Hepatocyte (in vitro differentiated cells): ENCODE results near the gene IL1RL2. TPM values are rescaled to one million over a fixed set of nuclear protein-coding genes. Genes with fewer than 3 reads are reported as not detected.

ENCODE experiments used
- DNase-seq: peaks from one replicate; pipeline ENCODE4 v3.0.0-alpha.2; 2016; ENCODE audit warnings: low spot score
- H2AFZ ChIP-seq: fragments of 200-600 bp; sonication (generic); 2 replicates; pipeline ENCODE4 v1.6.0; 2016; ENCODE audit warnings: antibody characterized with exemption, mild to moderate bottlenecking
- H3K27ac ChIP-seq: fragments of 200-600 bp; sonication (generic); 2 replicates; pipeline ENCODE4 v1.5.1; 2016; ENCODE audit warnings: mild to moderate bottlenecking
- H3K27me3 ChIP-seq: fragments of 200-600 bp; sonication (generic); 2 replicates; pipeline ENCODE4 v1.6.1; 2016
- H3K36me3 ChIP-seq: fragments of 200-600 bp; sonication (generic); replicated peaks from 2 replicates; pipeline ENCODE4 v1.5.1; 2016; ENCODE audit warnings: low read depth; ENCODE audit not compliant: insufficient read depth
- H3K4me1 ChIP-seq: fragments of 200-600 bp; sonication (generic); 2 replicates; pipeline ENCODE4 v1.5.1; 2016; ENCODE audit warnings: mild to moderate bottlenecking, moderate library complexity; ENCODE audit not compliant: insufficient read depth
- H3K4me2 ChIP-seq: fragments of 200-600 bp; sonication (generic); 2 replicates; pipeline ENCODE4 v1.6.0; 2016
- H3K4me3 ChIP-seq: fragments of 200-600 bp; sonication (generic); 2 replicates; pipeline ENCODE4 v1.5.1; 2016; ENCODE audit warnings: mild to moderate bottlenecking
- H3K79me2 ChIP-seq: fragments of 200-600 bp; sonication (generic); 2 replicates; pipeline ENCODE4 v1.6.0; 2017; ENCODE audit warnings: mild to moderate bottlenecking
- H3K9me2 ChIP-seq: fragments of 200-600 bp; sonication (generic); replicated peaks from 2 replicates; pipeline ENCODE4 v1.6.0; 2017; ENCODE audit warnings: mild to moderate bottlenecking; ENCODE audit not compliant: insufficient read depth
- H3K9me3 ChIP-seq: fragments of 200-600 bp; sonication (generic); 2 replicates; pipeline ENCODE4 v1.5.1; 2016; ENCODE audit warnings: low read depth, mild to moderate bottlenecking
- H4K20me1 ChIP-seq: fragments of 200-600 bp; sonication (generic); 2 replicates; pipeline ENCODE4 v1.6.0; 2016; ENCODE audit warnings: mild to moderate bottlenecking; ENCODE audit not compliant: insufficient read depth, poor library complexity, severe bottlenecking
- EZH2 ChIP-seq: fragments of 200-600 bp; sonication (generic); IDR thresholded peaks from 2 replicates; pipeline ENCODE4 v1.6.1; 2016; ENCODE audit warnings: antibody characterized with exemption, mild to moderate bottlenecking, borderline replicate concordance
- EZH2phosphoT487 ChIP-seq: fragments of 200-600 bp; sonication (generic); IDR thresholded peaks from one replicate; pipeline ENCODE4 v1.6.1; 2018; ENCODE audit warnings: antibody characterized with exemption, mild to moderate bottlenecking, low read depth, moderate library complexity; ENCODE audit not compliant: unreplicated experiment, severe bottlenecking
- WGBS: methylation state at CpG from one replicate; pipeline ENCODE4 v1.1.6; 2016; ENCODE audit warnings: low lambda C conversion rate; ENCODE audit errors: missing lambda C conversion rate; 5-methylcytosine and 5-hydroxymethylcytosine counted together
- polyA plus RNA-seq: library from polyadenylated mRNA; unstranded; fragments of >200 nt; fragmentation: Nextera tagmentation; extraction: Ambion mirVana; gene quantifications from 2 replicates; pipeline ENCODE4 v1.2.1, GENCODE V29; 2016
- total RNA-seq: library from RNA; depleted of rRNA; stranded (reverse); fragments of >200 nt; gene quantifications from 2 replicates; pipeline ENCODE4 v1.2.3, GENCODE V29; 2014
- TF ChIP-seq, protein P1 (sequence below): fragments of 200-600 bp; sonication (generic); IDR thresholded peaks from 2 replicates; pipeline ENCODE4 v1.5.1; 2016; ENCODE audit warnings: antibody characterized with exemption, mild to moderate bottlenecking; ENCODE audit not compliant: poor library complexity

IL1RL2 gene
- total and polyA plus RNA-seq, 2 experiments from 2014 or later = 1.3 TPM; not detected in 1

DNA sequence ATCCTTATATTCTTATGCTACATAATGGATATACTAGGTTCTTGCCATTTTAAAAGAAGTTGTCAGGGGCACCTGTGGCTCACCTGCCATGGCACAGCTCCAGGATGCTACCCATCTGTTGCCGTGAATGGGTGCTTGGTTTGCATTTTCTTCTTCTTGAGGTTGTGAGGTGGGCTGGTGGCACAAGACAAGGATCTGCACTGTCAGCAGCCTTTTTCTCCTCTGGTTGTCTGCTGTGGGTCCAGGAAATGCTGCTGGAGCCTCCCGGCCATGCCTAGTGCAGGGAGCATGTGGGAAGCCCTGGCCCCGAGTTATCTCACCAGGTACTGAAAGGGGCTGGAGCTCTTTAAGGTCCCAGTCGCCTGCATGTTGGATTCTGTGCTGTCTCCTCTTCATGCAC is 41.7 kb upstream of the IL1RL2 start:
- Histone ChIP-seq H3K36me3 (no peaks in the 10 kb centered on the region), H3K9me3 (peaks cover 4% of the 10 kb centered on the region), H3K27me3 (no peaks in the 10 kb centered on the region), H3K27ac (no peak overlapping the region), H4K20me1 (no peaks in the 10 kb centered on the region), H3K4me3 (no peak overlapping the region), H3K9me2 (no peaks in the 10 kb centered on the region), H3K4me1 (peaks cover 17% of the 10 kb centered on the region), H2AFZ (no peak overlapping the region), H3K79me2 (peaks cover 73% of the 10 kb centered on the region), H3K4me2 (peak overlapping the region; percentile 92)
- WGBS = 96% methylated on average over 4 of the region's 4 CpGs
- TF ChIP-seq, protein P1, sequence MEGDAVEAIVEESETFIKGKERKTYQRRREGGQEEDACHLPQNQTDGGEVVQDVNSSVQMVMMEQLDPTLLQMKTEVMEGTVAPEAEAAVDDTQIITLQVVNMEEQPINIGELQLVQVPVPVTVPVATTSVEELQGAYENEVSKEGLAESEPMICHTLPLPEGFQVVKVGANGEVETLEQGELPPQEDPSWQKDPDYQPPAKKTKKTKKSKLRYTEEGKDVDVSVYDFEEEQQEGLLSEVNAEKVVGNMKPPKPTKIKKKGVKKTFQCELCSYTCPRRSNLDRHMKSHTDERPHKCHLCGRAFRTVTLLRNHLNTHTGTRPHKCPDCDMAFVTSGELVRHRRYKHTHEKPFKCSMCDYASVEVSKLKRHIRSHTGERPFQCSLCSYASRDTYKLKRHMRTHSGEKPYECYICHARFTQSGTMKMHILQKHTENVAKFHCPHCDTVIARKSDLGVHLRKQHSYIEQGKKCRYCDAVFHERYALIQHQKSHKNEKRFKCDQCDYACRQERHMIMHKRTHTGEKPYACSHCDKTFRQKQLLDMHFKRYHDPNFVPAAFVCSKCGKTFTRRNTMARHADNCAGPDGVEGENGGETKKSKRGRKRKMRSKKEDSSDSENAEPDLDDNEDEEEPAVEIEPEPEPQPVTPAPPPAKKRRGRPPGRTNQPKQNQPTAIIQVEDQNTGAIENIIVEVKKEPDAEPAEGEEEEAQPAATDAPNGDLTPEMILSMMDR = no peak
- TF ChIP-seq EZH2phosphoT487 = no peak
- no peak for TF ChIP-seq EZH2
- no peak for DNase-seq

DNA sequence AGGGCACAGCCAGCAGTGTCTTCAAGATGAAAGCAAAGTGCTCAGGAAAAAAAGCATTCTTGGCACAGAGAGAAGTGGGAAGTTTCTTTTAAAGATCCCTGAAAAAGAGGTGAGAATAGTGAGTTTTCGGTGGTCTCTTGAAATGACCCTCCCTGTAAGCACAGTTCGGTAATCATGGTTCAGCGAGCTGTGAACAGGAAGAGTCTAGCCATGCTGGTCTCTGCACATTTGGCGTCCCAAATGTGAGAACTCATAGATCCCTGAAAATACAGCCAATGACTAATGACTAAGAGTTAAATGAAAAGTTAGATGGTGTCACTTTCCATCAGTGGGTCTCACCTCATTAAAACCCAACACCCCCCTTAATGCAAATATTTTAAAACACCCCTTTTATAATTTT is 40.9 kb upstream of the IL1RL2 start:
- peaks cover 82% of the 10 kb centered on the region for H3K79me2 ChIP-seq
- H3K27ac ChIP-seq = no peak overlapping the region
- 98% methylated on average over 4 of the region's 4 CpGs for WGBS

DNA sequence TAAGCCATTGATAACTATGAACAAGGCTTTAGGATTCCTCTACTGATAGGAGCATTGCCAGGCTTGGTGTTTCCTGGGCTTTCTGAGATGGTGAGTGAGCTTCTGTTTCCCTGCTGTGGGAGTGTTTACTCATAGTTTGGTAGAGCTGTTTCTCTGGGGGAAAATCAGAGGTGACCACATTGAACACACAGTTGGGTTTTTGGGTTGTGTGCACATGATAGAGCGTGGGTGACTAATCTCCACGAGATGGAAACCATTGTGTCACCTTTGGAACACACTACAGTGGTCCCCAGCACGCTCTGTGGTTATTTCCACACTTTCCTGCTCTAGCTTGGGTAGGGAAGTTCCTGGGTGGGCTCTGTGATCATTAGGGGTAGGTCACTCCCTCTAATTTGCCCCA is 38.9 kb upstream of the IL1RL2 start:
- H3K4me2 ChIP-seq = no peak overlapping the region
- 92% methylated on average over 3 of the region's 3 CpGs for WGBS
- no peak for TF ChIP-seq EZH2
- TF ChIP-seq EZH2phosphoT487 = no peak
- TF ChIP-seq, protein P1 = no peak
- H3K27ac ChIP-seq = peak overlapping the region; percentile 31
- no peaks in the 10 kb centered on the region for H3K36me3 ChIP-seq
- H3K9me2 ChIP-seq = no peaks in the 10 kb centered on the region
- H4K20me1 ChIP-seq = peaks cover 5% of the 10 kb centered on the region
- H3K27me3 ChIP-seq = no peaks in the 10 kb centered on the region
- H3K4me3 ChIP-seq = no peak overlapping the region
- H3K4me1 ChIP-seq = no peaks in the 10 kb centered on the region
- peaks cover 4% of the 10 kb centered on the region for H3K9me3 ChIP-seq
- no peak for DNase-seq
- H3K79me2 ChIP-seq = peaks cover 94% of the 10 kb centered on the region
- no peak overlapping the region for H2AFZ ChIP-seq

More for the DNA sequence above, 40.9 kb upstream of the IL1RL2 start:
- peaks cover 5% of the 10 kb centered on the region for H4K20me1 ChIP-seq
- H3K4me3 ChIP-seq = no peak overlapping the region
- H3K4me1 ChIP-seq = peaks cover 12% of the 10 kb centered on the region
- no peak for TF ChIP-seq EZH2phosphoT487
- no peak for TF ChIP-seq EZH2
- TF ChIP-seq, protein P1 = no peak
- H3K36me3 ChIP-seq = no peaks in the 10 kb centered on the region
- H2AFZ ChIP-seq = no peak overlapping the region
- no peaks in the 10 kb centered on the region for H3K9me2 ChIP-seq
- H3K27me3 ChIP-seq = no peaks in the 10 kb centered on the region
- peaks cover 4% of the 10 kb centered on the region for H3K9me3 ChIP-seq
- no peak for DNase-seq
- H3K4me2 ChIP-seq = no peak overlapping the region

DNA sequence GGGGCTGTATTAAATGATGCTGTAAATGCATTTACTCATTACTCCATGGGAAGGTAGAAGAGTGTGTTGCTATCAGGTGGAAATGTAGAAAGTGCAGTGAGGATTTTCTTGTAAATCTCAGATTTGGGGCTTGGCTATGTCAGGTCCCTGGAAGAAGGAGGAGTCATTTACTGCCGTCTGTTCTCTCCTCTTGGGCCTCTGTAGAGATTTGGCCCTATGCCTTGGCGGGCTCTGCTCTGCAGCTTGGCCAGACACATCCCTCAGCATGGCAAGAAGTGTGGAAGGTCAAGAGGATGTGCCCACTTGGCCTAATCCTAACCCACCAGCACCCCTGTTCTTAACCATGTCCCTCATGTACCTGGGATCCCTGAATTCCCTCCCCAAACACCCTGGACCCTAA is 37.6 kb upstream of the IL1RL2 start:
- Histone ChIP-seq H3K79me2 (peaks cover 94% of the 10 kb centered on the region), H3K4me3 (no peak overlapping the region), H3K4me1 (no peaks in the 10 kb centered on the region), H3K9me3 (peaks cover 4% of the 10 kb centered on the region), H3K27ac (no peak overlapping the region), H3K4me2 (no peak overlapping the region), H3K36me3 (no peaks in the 10 kb centered on the region), H3K9me2 (no peaks in the 10 kb centered on the region), H3K27me3 (no peaks in the 10 kb centered on the region), H2AFZ (no peak overlapping the region), H4K20me1 (peaks cover 5% of the 10 kb centered on the region)
- TF ChIP-seq EZH2 = no peak
- no peak for TF ChIP-seq EZH2phosphoT487
- TF ChIP-seq, protein P1 = no peak
- 94% methylated on average over 2 of the region's 2 CpGs for WGBS
- no peak for DNase-seq
